Adrenal gland (tissue), 12 donors: ENCODE measurements around the gene ASIC3. TPM values are rescaled to one million over a fixed set of nuclear protein-coding genes. Genes with fewer than 3 reads are reported as not detected.

Source experiments
- polyA plus RNA-seq, 3 donors: library from polyadenylated mRNA; stranded (reverse); fragments of 200-250 nt in 2 of 3; fragments of 350-450 nt in 1 of 3; fragmentation: Illumina TruSeq in 1 of 3; extraction: RNeasy Lipid Tissue Mini Kit (QIAGEN cat#74804) in 1 of 3; gene quantifications; one replicate each; pipeline ENCODE4 v1.2.3, GENCODE V29; 2013 to 2014
- total RNA-seq, 9 donors: library from RNA; depleted of rRNA in 4 of 9; stranded (reverse); fragments of >200 nt in 4 of 9; fragments of 120-200 nt in 1 of 9; fragmentation: NEBNext Ultra II Directional in 1 of 9; extraction: Animal tissue kit (Norgen Biotek cat#: 25700) in 1 of 9; gene quantifications; one replicate each; pipeline versions ENCODE4 v1.1.0 to v1.2.4, GENCODE V29; 2013 to 2023
- donor health status: healthy with polysubstance abuse.
- donor health status: Bipolar disorder and iron deficiency.
- donor health status: DM: yes; HTN: yes; CAD: no.
- donor health status: DM: no; HTN: no; CAD: no.
- donor health status: DM: no; HTN: no; CAD: no.
- donor health status: DM: yes; HTN: yes; CAD: no.

ASIC3 gene
- total and polyA plus RNA-seq, 12 donors, result 0.24 to 32.7 (median 1.3) TPM; not detected in 1

Other genes with a start within 250 kb of the ASIC3 start
- 10 to 100 TPM in 8 of 9 donors, 1 to 10 TPM in 1; 1.8 to 99.1 (median 39.7) TPM for gene TMEM176B, start 248.2 kb upstream of the ASIC3 start, total RNA-seq
- gene TMEM176B, start 248.2 kb upstream of the ASIC3 start, polyA plus RNA-seq, result 10 to 100 TPM; 12.0 to 33.6 (median 12.6) TPM
- 10 to 100 TPM in 8 of 9 donors, under 1 TPM in 1; 0.78 to 70.9 (median 28.0) TPM for gene TMEM176A, start 247.8 kb upstream of the ASIC3 start, total RNA-seq
- gene TMEM176A, start 247.8 kb upstream of the ASIC3 start, polyA plus RNA-seq, result 10 to 100 TPM; 14.6 to 46.4 (median 15.7) TPM
- gene AOC1, start 196.0 kb upstream of the ASIC3 start, total RNA-seq, result under 1 TPM in 3 of 9 donors, not detected in 6; 0.11 to 0.29 (median 0.15) TPM
- gene AOC1, start 196.0 kb upstream of the ASIC3 start, polyA plus RNA-seq, result under 1 TPM in 2 of 3 donors, not detected in 1; 0.10 to 0.32 TPM
- gene KCNH2, start 70.2 kb upstream of the ASIC3 start, total RNA-seq, result 10 to 100 TPM in 1 of 9 donors, 1 to 10 TPM in 8; 1.1 to 10.7 (median 4.7) TPM
- gene KCNH2, start 70.2 kb upstream of the ASIC3 start, polyA plus RNA-seq, result 10 to 100 TPM in 1 of 3 donors, 1 to 10 TPM in 2; 4.5 to 18.7 (median 6.8) TPM
- gene NOS3, start 57.5 kb upstream of the ASIC3 start, total RNA-seq, result 10 to 100 TPM in 7 of 9 donors, 1 to 10 TPM in 2; 5.0 to 26.5 (median 15.4) TPM
- gene NOS3, start 57.5 kb upstream of the ASIC3 start, polyA plus RNA-seq, result 10 to 100 TPM in 2 of 3 donors, 1 to 10 TPM in 1; 2.2 to 23.3 (median 14.9) TPM
- under 1 TPM in 7 of 9 donors, not detected in 2; 0.23 to 0.74 (median 0.39) TPM for gene ATG9B, start 24.0 kb upstream of the ASIC3 start, total RNA-seq
- gene ATG9B, start 24.0 kb upstream of the ASIC3 start, polyA plus RNA-seq, result 1 to 10 TPM in 2 of 3 donors, under 1 TPM in 1; 0.53 to 7.8 (median 2.1) TPM
- gene ABCB8, start 20.1 kb upstream of the ASIC3 start, total RNA-seq, result 10 to 100 TPM; 18.6 to 62.3 (median 51.5) TPM
- 10 to 100 TPM; 15.5 to 57.4 (median 50.8) TPM for gene ABCB8, start 20.1 kb upstream of the ASIC3 start, polyA plus RNA-seq
- gene CDK5, start 9.4 kb downstream of the ASIC3 start, total RNA-seq, result 10 to 100 TPM; 15.4 to 29.8 (median 23.5) TPM
- gene CDK5, start 9.4 kb downstream of the ASIC3 start, polyA plus RNA-seq, result 10 to 100 TPM; 15.8 to 19.3 (median 15.9) TPM
- gene SLC4A2, start 11.1 kb downstream of the ASIC3 start, total RNA-seq, result 100 to 1,000 TPM in 7 of 9 donors, 10 to 100 TPM in 2; 40.8 to 179 (median 146) TPM
- 100 to 1,000 TPM in 2 of 3 donors, 10 to 100 TPM in 1; 31.5 to 258 (median 157) TPM for gene SLC4A2, start 11.1 kb downstream of the ASIC3 start, polyA plus RNA-seq
- 100 to 1,000 TPM in 1 of 9 donors, 10 to 100 TPM in 8; 42.0 to 112 (median 82.8) TPM for gene FASTK, start 32.3 kb downstream of the ASIC3 start, total RNA-seq
- gene FASTK, start 32.3 kb downstream of the ASIC3 start, polyA plus RNA-seq, result 100 to 1,000 TPM in 2 of 3 donors, 10 to 100 TPM in 1; 21.4 to 516 (median 281) TPM
- 10 to 100 TPM; 25.4 to 74.6 (median 41.1) TPM for gene TMUB1, start 35.0 kb downstream of the ASIC3 start, total RNA-seq
- 100 to 1,000 TPM in 2 of 3 donors, 1 to 10 TPM in 1; 5.2 to 152 (median 101) TPM for gene TMUB1, start 35.0 kb downstream of the ASIC3 start, polyA plus RNA-seq
- gene AGAP3, start 37.9 kb downstream of the ASIC3 start, total RNA-seq, result 100 to 1,000 TPM in 1 of 9 donors, 10 to 100 TPM in 8; 17.2 to 105 (median 49.1) TPM
- 100 to 1,000 TPM in 2 of 3 donors, 10 to 100 TPM in 1; 18.3 to 236 (median 111) TPM for gene AGAP3, start 37.9 kb downstream of the ASIC3 start, polyA plus RNA-seq
- not detected for gene GBX1, start 119.2 kb downstream of the ASIC3 start, total RNA-seq
- gene GBX1, start 119.2 kb downstream of the ASIC3 start, polyA plus RNA-seq, result not detected
- not detected for gene ASB10, start 138.7 kb downstream of the ASIC3 start, total RNA-seq
- not detected for gene ASB10, start 138.7 kb downstream of the ASIC3 start, polyA plus RNA-seq
- not detected for gene H2BK1, start 162.0 kb downstream of the ASIC3 start, total RNA-seq
- gene H2BK1, start 162.0 kb downstream of the ASIC3 start, polyA plus RNA-seq, result not detected
- 100 to 1,000 TPM in 1 of 9 donors, 10 to 100 TPM in 8; 20.8 to 110 (median 30.8) TPM for gene ABCF2, start 178.7 kb downstream of the ASIC3 start, total RNA-seq
- 10 to 100 TPM; 15.6 to 36.9 (median 16.1) TPM for gene ABCF2, start 178.7 kb downstream of the ASIC3 start, polyA plus RNA-seq
- 10 to 100 TPM; 42.3 to 84.1 (median 62.5) TPM for gene CHPF2, start 184.0 kb downstream of the ASIC3 start, total RNA-seq
- gene CHPF2, start 184.0 kb downstream of the ASIC3 start, polyA plus RNA-seq, result 10 to 100 TPM; 15.8 to 87.8 (median 58.7) TPM
- gene SMARCD3, start 200.2 kb downstream of the ASIC3 start, total RNA-seq, result 100 to 1,000 TPM in 6 of 9 donors, 10 to 100 TPM in 3; 62.7 to 147 (median 109) TPM
- 100 to 1,000 TPM in 2 of 3 donors, 10 to 100 TPM in 1; 46.4 to 194 (median 147) TPM for gene SMARCD3, start 200.2 kb downstream of the ASIC3 start, polyA plus RNA-seq